Activated CD4-positive, alpha-beta memory T cell treated with anti-CD3 and anti-CD28 coated beads for 36 hours (primary cell): ENCODE data around the gene RBFOX2. TPM values are rescaled to one million over a fixed set of nuclear protein-coding genes. Genes with fewer than 3 reads are reported as not detected.
"Not testable (repeated sequence)": the region's sequence is repeated elsewhere in the genome, so short reads cannot be mapped to it uniquely, and the experiment has no call there.

Source experiments
- CTCF ChIA-PET: fragments of 350-600 bp; sonication (Branson Sonifier 250); formaldehyde crosslinking; loops from one replicate; lab custom pipeline; 2021; ENCODE audit warnings: antibody characterized with exemption, inconsistent platforms; lab: Charles Lee
- POLR2A ChIA-PET: fragments of 350-600 bp; sonication (Branson Sonifier 250); formaldehyde crosslinking; loops from one replicate; lab custom pipeline; 2021; ENCODE audit warnings: antibody characterized with exemption; lab: Charles Lee
- DNase-seq: peaks from one replicate; pipeline ENCODE4 v3.0.0-alpha.2; 2020
- H3K27ac Mint-ChIP-seq: one replicate; pipeline ENCODE4 v1.8.0; 2021; ENCODE audit warnings: mixed read lengths
- H3K27me3 Mint-ChIP-seq: one replicate; pipeline ENCODE4 v1.8.0; 2021; ENCODE audit warnings: mixed read lengths
- H3K36me3 Mint-ChIP-seq: one replicate; pipeline ENCODE4 v1.8.0; 2021; ENCODE audit warnings: mixed read lengths
- H3K4me1 Mint-ChIP-seq: one replicate; pipeline ENCODE4 v1.8.0; 2021; ENCODE audit warnings: low read depth, mixed read lengths
- H3K4me3 Mint-ChIP-seq: one replicate; pipeline ENCODE4 v1.8.0; 2021; ENCODE audit warnings: mild to moderate bottlenecking, mixed read lengths
- H3K9me3 Mint-ChIP-seq: one replicate; pipeline ENCODE4 v1.8.0; 2021; ENCODE audit warnings: mixed read lengths
- intact Hi-C: fragments of 100-400 bp; cut with micrococcal nuclease; formaldehyde crosslinking; loops from one replicate; pipeline ENCODE4 v1.15.1; 2023
- total RNA-seq, 2 experiments: library from RNA; stranded (reverse); gene quantifications; one replicate each; pipeline ENCODE4 v1.2.3, GENCODE V29; 2021

RBFOX2 gene
- total RNA-seq, 2 experiments from 2014 or later = 4.3 to 4.6 TPM

DNA sequence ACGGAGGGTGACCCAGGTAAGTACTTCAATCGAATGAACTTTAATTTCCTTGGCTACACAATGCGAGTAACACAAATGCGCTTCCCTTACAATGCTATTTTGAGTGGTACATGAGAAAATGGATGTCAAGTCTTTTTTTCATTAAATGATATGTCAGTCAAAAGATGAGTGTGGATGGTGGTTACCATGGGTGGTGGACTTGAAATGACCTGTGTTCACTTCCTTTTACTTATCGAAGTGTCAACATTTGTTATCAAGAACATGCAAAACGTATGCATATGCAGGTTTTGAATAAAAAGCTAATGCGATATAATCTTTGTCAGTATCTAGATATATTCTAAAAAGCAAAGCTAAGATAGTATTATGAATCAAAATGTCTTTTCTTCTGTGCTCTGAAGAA lies 319.7 kb downstream of the RBFOX2 start:
- POLR2A ChIA-PET = no interaction called here
- H3K4me1 Mint-ChIP-seq = no peaks in the 10 kb centered on the region

DNA sequence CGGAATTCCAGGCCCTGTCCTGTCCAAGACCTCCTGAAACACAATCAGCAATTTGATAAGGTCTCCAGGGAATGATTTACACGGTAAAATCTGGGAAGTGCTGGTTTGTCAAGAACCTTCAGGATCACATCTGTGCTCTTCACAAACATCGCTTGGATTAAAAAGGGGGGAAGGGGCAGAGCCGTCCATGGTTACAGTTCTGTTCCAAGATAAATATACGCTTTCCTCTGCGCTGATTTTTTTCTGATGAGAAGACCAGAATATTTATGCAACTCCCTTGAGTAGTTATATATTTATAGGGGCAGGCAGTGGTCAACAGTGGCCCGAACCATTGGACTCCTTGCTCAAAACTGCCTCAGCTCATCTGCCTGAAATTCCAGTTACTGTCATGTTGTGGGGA lies 320.2 kb downstream of the RBFOX2 start:
- intact Hi-C loops = no loop called here
- no peak overlapping the region for H3K27ac Mint-ChIP-seq
- peaks cover 5% of the 10 kb centered on the region for H3K36me3 Mint-ChIP-seq
- H3K27me3 Mint-ChIP-seq = peaks cover 3% of the 10 kb centered on the region
- no peak overlapping the region for H3K4me3 Mint-ChIP-seq
- no peaks in the 10 kb centered on the region for H3K4me1 Mint-ChIP-seq
- ChIA-PET POLR2A (no interaction called here), CTCF (no interaction called here)
- H3K9me3 Mint-ChIP-seq = peaks cover 8% of the 10 kb centered on the region
- DNase-seq = no peak

More for the DNA sequence above, 319.7 kb downstream of the RBFOX2 start:
- intact Hi-C loops = no loop called here
- H3K27ac Mint-ChIP-seq = no peak overlapping the region
- CTCF ChIA-PET = no interaction called here
- no peak for DNase-seq
- H3K27me3 Mint-ChIP-seq = peaks cover 7% of the 10 kb centered on the region
- peaks cover 9% of the 10 kb centered on the region for H3K9me3 Mint-ChIP-seq
- H3K36me3 Mint-ChIP-seq = peaks cover 5% of the 10 kb centered on the region
- H3K4me3 Mint-ChIP-seq = no peak overlapping the region

DNA sequence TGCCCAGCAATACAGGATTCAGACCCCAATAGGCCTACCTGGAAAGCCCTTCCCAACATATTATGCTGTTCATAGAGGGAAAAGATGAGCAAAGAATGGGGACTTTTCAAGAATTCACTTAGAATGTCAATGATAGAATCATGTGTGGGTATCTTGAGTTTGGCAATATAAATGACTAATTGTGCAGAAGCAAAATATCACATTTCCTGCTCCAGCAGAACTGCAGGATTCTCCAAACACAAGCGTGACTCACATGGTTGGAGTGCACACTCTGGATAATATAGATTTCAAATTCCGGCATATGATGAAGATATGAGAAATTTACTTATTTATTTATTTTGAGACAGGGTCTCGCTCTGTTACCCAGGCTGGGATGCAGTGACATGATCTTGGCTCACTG lies 323.5 kb downstream of the RBFOX2 start:
- H3K27ac Mint-ChIP-seq = no peak overlapping the region
- CTCF ChIA-PET = no interaction called here

GRCh38 chr22:35703861-35704584 lies 324.6 kb downstream of the RBFOX2 start:
- CTCF ChIA-PET = no interaction called here
- intact Hi-C loops = no loop called here
- H3K4me1 Mint-ChIP-seq = no peaks in the 10 kb centered on the region
- no peak for DNase-seq
- H3K4me3 Mint-ChIP-seq = no peak overlapping the region
- POLR2A ChIA-PET = no interaction called here
- H3K27ac Mint-ChIP-seq = no peak overlapping the region
- no peaks in the 10 kb centered on the region for H3K9me3 Mint-ChIP-seq
- no peaks in the 10 kb centered on the region for H3K27me3 Mint-ChIP-seq
- H3K36me3 Mint-ChIP-seq = no peaks in the 10 kb centered on the region

More for the DNA sequence above, 323.5 kb downstream of the RBFOX2 start:
- intact Hi-C loops = no loop called here
- Mint-ChIP-seq H3K9me3 (no peaks in the 10 kb centered on the region), H3K27me3 (no peaks in the 10 kb centered on the region), H3K36me3 (no peaks in the 10 kb centered on the region), H3K4me1 (no peaks in the 10 kb centered on the region), H3K4me3 (no peak overlapping the region)
- POLR2A ChIA-PET = no interaction called here
- no peak for DNase-seq

DNA sequence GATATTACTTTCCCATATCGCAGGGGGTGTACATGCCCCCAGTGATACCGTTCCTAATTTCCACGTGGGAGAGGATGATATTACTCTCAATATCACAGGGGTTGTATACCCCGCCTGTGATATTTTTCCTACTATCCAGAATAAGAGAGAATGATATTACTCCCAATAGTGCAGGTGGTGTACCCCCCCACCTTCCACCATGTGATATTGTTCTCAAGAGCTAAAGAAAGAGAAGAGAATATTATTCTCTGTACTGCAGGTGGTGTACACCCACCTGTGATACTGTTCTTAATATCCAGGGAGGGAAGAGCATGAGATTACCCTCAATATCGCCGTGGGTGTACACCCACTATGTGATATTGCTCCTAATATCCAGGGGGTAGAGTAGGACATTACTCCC lies 328.8 kb downstream of the RBFOX2 start:
- H3K4me3 Mint-ChIP-seq, POLR2A ChIA-PET, CTCF ChIA-PET, H3K4me1 Mint-ChIP-seq, H3K9me3 Mint-ChIP-seq, DNase-seq, H3K27ac Mint-ChIP-seq, H3K36me3 Mint-ChIP-seq, H3K27me3 Mint-ChIP-seq: not testable (repeated sequence)
- intact Hi-C loops = loop anchor here (5.0 kb wide), 1 partner anchor 53 kb away; the partner anchor contains the start of gene APOL6

GRCh38 chr22:35697142-35697541 lies 331.5 kb downstream of the RBFOX2 start:
- Mint-ChIP-seq H3K9me3 (no peaks in the 10 kb centered on the region), H3K4me1 (no peaks in the 10 kb centered on the region), H3K27ac (no peak overlapping the region), H3K36me3 (no peaks in the 10 kb centered on the region), H3K27me3 (peaks cover 7% of the 10 kb centered on the region), H3K4me3 (no peak overlapping the region)
- CTCF ChIA-PET = no interaction called here
- intact Hi-C loops = loop anchor here (5.0 kb wide), 1 partner anchor 50 kb away; the partner anchor contains the start of gene APOL6
- peak; percentile 70 for DNase-seq
- POLR2A ChIA-PET = no interaction called here

- peak; percentile 11 for DNase-seq
- Mint-ChIP-seq H3K27ac (no peak overlapping the region), H3K9me3 (no peaks in the 10 kb centered on the region)
Observed at GRCh38 chr22:35695202-35695601, 333.4 kb downstream of the RBFOX2 start.

DNA sequence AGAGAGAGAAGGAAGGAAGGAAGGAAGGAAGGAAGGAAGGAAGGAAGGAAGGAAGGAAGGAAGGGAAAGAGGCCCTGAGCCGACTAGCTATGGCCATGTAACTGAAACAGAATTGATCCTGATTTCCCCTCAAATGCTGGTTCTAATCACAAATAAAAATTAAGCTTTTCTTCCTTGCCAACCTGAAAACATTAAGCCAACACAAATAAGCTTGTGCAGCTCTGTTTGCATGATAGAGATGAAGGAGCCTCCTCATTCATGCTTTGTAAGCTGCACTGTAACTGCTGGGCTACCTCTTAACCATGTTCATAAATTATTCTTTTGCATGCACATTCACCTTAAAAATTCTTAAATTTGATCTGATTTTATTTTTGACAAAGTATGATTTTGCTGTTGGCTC lies 338.6 kb downstream of the RBFOX2 start:
- POLR2A ChIA-PET = no interaction called here
- no peak for DNase-seq

More at GRCh38 chr22:35695202-35695601, 333.4 kb downstream of the RBFOX2 start:
- intact Hi-C loops = loop anchor here (5.0 kb wide), 1 partner anchor 48 kb away; the partner anchor contains the start of gene APOL6
- H3K27me3 Mint-ChIP-seq = peaks cover 9% of the 10 kb centered on the region
- no peaks in the 10 kb centered on the region for H3K36me3 Mint-ChIP-seq
- POLR2A ChIA-PET = no interaction called here
- no peak overlapping the region for H3K4me3 Mint-ChIP-seq
- H3K4me1 Mint-ChIP-seq = no peaks in the 10 kb centered on the region
- CTCF ChIA-PET = no interaction called here

DNA sequence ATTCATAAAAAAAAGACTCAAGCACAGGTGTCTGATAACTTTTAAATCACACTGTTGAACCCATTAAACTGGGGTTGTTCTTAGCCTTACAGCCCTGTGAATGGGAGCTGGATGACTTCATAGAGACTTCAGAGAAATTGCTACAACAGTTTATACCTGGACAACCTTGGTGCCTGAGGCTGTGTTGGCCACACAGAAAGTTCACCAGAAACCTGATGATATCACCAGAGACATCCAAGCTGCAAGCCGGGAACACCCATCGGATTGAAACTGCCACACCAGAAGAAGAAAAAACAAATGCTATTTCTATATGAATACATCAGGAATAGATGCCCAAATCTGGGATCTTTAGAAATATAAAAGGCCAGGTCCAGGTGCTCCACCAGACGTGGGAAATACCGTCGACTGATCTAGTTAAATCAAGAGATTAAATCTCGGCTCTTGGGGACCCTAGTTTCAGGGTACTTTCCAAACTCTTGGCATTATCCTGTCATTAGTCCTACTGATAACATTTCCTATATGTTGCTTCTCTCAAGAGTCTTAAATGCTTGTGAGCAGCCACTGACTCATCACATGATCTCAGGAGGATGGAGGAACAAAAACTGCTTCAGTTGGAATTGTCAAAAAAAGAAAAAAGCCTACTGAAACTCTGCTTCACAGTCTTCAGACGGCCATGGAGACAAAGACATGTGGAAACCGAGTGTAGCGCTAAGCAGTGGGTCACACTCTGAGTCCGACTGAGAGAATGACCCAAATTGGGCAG lies 339.5 kb downstream of the RBFOX2 start:
- H3K4me1 Mint-ChIP-seq = no peaks in the 10 kb centered on the region
- CTCF ChIA-PET = interaction anchor here (1.2 to 1.5 kb wide), 3 partner anchors 41 to 58 kb away, joined by 3 to 5 read pairs (median 3); partner anchors contain the start of gene APOL6
- H3K9me3 Mint-ChIP-seq = no peaks in the 10 kb centered on the region
- POLR2A ChIA-PET = no interaction called here
- no peak for DNase-seq
- intact Hi-C loops = loop anchor here (5.0 kb wide), 1 partner anchor 62 kb away; no protein-coding TSS in a partner anchor
- H3K27ac Mint-ChIP-seq = no peak overlapping the region
- no peaks in the 10 kb centered on the region for H3K36me3 Mint-ChIP-seq
- peaks cover 7% of the 10 kb centered on the region for H3K27me3 Mint-ChIP-seq
- no peak overlapping the region for H3K4me3 Mint-ChIP-seq

More for the DNA sequence above, 338.6 kb downstream of the RBFOX2 start:
- H3K27me3 Mint-ChIP-seq = peaks cover 7% of the 10 kb centered on the region
- CTCF ChIA-PET = interaction anchor here (0.6 to 1.5 kb wide), 3 partner anchors 26 to 63 kb away, joined by 3 to 5 read pairs (median 4); partner anchors contain the start of gene APOL6
- H3K36me3 Mint-ChIP-seq = no peaks in the 10 kb centered on the region
- intact Hi-C loops = no loop called here
- no peak overlapping the region for H3K27ac Mint-ChIP-seq
- H3K4me1 Mint-ChIP-seq = no peaks in the 10 kb centered on the region
- H3K9me3 Mint-ChIP-seq = no peaks in the 10 kb centered on the region
- H3K4me3 Mint-ChIP-seq = no peak overlapping the region

Other genes with a start within 250 kb of the RBFOX2 start
- 10 to 100 TPM; 63.9 to 66.7 TPM for gene APOL3, start 131.9 kb upstream of the RBFOX2 start, total RNA-seq
- under 1 TPM; 0.53 to 0.67 TPM for gene APOL4, start 173.0 kb upstream of the RBFOX2 start, total RNA-seq
- gene APOL2, start 210.7 kb upstream of the RBFOX2 start, total RNA-seq = 10 to 100 TPM; 76.4 to 82.9 TPM
- gene APOL1, start 224.3 kb upstream of the RBFOX2 start, total RNA-seq = 10 to 100 TPM; 44.7 to 46.3 TPM